Fibroblast of mammary gland (primary cell): ENCODE results near the gene MCU.
"Not testable (repeated sequence)": the region's sequence is repeated elsewhere in the genome, so short reads cannot be mapped to it uniquely, and the experiment has no call there.

Source experiments
- DNase-seq: peaks from one replicate; pipeline ENCODE4 v3.0.0-alpha.2; 2010; ENCODE audit warnings: low read depth
- H3K4me3 ChIP-seq: 2 replicates; pipeline ENCODE4 v1.5.1; 2011; ENCODE audit warnings: low read depth, mild to moderate bottlenecking, low read length, moderate library complexity; ENCODE audit not compliant: control insufficient read depth
- CTCF ChIP-seq: conservative IDR thresholded peaks from 2 replicates; pipeline ENCODE4 v1.5.1; 2011; ENCODE audit warnings: low read depth, low read length, inconsistent platforms; ENCODE audit not compliant: control insufficient read depth, insufficient read depth

Gene MCU

GRCh38 chr10:72694476-72695369 is 2.8 kb downstream of the MCU start:
- DNase-seq = peak; percentile 64
- H3K4me3 ChIP-seq = no peak overlapping the region
- TF ChIP-seq CTCF = peak; percentile 56

GRCh38 chr10:72695496-72695895 is 3.6 kb downstream of the MCU start:
- TF ChIP-seq CTCF = no peak
- H3K4me3 ChIP-seq = no peak overlapping the region
- no peak for DNase-seq

GRCh38 chr10:72697716-72698115 is 5.8 kb downstream of the MCU start:
- DNase-seq = peak; percentile 40
- TF ChIP-seq CTCF = no peak
- H3K4me3 ChIP-seq = no peak overlapping the region

DNA sequence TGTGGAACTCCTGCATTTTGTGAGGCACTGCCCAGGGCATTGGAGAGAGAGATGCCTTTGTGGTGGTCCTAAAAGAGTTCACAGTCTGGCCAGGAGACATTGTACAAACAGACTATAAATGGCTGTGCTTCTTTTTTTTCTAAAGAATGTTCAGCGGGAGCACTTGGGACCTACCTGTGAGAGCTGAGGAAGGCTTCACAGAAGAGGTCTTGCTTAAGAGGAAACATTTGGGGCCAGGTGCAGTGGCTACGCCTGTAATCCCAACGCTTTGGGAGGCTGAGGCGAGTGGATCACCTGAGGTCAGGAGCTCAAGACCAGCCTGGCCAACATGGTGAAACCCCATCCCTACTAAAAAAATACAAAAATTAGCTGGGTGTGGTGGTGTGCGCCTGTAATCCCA is 10.5 kb downstream of the MCU start:
- DNase-seq = not testable (repeated sequence)

GRCh38 chr10:72702868-72703581 is 11.1 kb downstream of the MCU start:
- TF ChIP-seq CTCF = no peak
- DNase-seq = peak; percentile 61
- no peak overlapping the region for H3K4me3 ChIP-seq

More for the DNA sequence above, 10.5 kb downstream of the MCU start:
- not testable (repeated sequence) for H3K4me3 ChIP-seq

GRCh38 chr10:72704117-72704516 is 12.2 kb downstream of the MCU start:
- TF ChIP-seq CTCF = no peak
- DNase-seq = no peak
- no peak overlapping the region for H3K4me3 ChIP-seq

- DNase-seq = peak; percentile 29
- H3K4me3 ChIP-seq = no peak overlapping the region
- no peak for TF ChIP-seq CTCF
Measured at GRCh38 chr10:72709041-72709440, 17.1 kb downstream of the MCU start.
